Breast epithelium (tissue), 3 donors: ENCODE results near the gene RPS16.

ENCODE experiments used
- CTCF ChIP-seq, 3 donors: fragments of 450-650 bp; IDR thresholded peaks; one replicate each; pipeline ENCODE4 v1.5.1; 2016 to 2017; ENCODE audit warnings: antibody characterized with exemption in 3 of 3, mild to moderate bottlenecking in 3 of 3, moderate library complexity in 3 of 3
- POLR2A ChIP-seq: fragments of 450-650 bp; IDR thresholded peaks from one replicate; pipeline ENCODE4 v1.6.1; 2016; ENCODE audit warnings: antibody characterized with exemption, mild to moderate bottlenecking, moderate library complexity
- POLR2AphosphoS5 ChIP-seq, 3 donors: sonication (generic); formaldehyde crosslinking; IDR thresholded peaks; one replicate each; pipeline ENCODE4 v1.6.1; 2017; ENCODE audit warnings: antibody characterized with exemption in 3 of 3

GRCh38 chr19:39435499-39436349, at the start of gene RPS16:
- TF ChIP-seq POLR2A: peak; percentile 86
- TF ChIP-seq POLR2AphosphoS5 (IDR thresholded peaks at IDR 0.05): peak; percentile 97 to 99 (median 98)
- TF ChIP-seq CTCF (IDR thresholded peaks at IDR 0.05): no peak
